ENCODE measurements around the gene DNMT3B.

DNMT3B gene

DNA sequence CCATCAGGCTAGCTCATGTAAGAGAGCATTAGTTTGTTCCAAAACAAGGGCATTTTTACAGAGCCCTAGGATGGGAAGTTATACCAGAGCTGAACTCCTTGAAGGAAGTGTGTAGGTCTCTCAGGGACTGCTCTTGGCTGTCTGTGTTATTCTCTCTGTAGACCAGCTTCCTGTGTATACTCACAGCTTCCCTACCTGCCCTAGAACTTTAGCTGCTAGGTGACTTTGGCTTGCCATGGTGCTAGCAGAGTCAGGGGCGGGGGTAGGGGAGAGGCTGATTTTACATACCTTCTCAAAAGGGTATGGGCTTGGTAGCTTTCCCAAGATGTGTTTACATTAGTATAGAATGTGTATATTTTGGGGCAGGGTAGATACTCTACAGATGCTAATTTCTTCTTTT, 75.0 kb downstream of the DNMT3B start:
- TF ChIP-seq EZH2phosphoT487 (IDR thresholded peaks at IDR 0.05; ENCODE audit: borderline replicate concordance, low read length) = no peak
- TF ChIP-seq, protein P1, sequence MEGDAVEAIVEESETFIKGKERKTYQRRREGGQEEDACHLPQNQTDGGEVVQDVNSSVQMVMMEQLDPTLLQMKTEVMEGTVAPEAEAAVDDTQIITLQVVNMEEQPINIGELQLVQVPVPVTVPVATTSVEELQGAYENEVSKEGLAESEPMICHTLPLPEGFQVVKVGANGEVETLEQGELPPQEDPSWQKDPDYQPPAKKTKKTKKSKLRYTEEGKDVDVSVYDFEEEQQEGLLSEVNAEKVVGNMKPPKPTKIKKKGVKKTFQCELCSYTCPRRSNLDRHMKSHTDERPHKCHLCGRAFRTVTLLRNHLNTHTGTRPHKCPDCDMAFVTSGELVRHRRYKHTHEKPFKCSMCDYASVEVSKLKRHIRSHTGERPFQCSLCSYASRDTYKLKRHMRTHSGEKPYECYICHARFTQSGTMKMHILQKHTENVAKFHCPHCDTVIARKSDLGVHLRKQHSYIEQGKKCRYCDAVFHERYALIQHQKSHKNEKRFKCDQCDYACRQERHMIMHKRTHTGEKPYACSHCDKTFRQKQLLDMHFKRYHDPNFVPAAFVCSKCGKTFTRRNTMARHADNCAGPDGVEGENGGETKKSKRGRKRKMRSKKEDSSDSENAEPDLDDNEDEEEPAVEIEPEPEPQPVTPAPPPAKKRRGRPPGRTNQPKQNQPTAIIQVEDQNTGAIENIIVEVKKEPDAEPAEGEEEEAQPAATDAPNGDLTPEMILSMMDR (IDR thresholded peaks at IDR 0.05; ENCODE audit: low read depth, low read length, poor library complexity, severe bottlenecking) = no peak
- Histone ChIP-seq H3K4me2 (ENCODE audit: low read length) (no peak overlapping the region), H3K27me3 (ENCODE audit: control insufficient read depth, low read length) (no peaks in the 10 kb centered on the region), H3K27ac (ENCODE audit: low read depth, low read length) (no peak overlapping the region), H3K36me3 (ENCODE audit: control insufficient read depth, low read length) (peaks cover 81% of the 10 kb centered on the region), H4K20me1 (ENCODE audit: control insufficient read depth, insufficient read depth, low read depth, low read length) (no peaks in the 10 kb centered on the region), H3K79me2 (ENCODE audit: control insufficient read depth, low read length) (peaks cover 66% of the 10 kb centered on the region), H3K4me1 (ENCODE audit: control insufficient read depth, low read length) (no peaks in the 10 kb centered on the region), H3K9me3 (ENCODE audit: control insufficient read depth, insufficient read depth, low read length) (no peaks in the 10 kb centered on the region), H3K4me3 (ENCODE audit: low read length) (no peak overlapping the region), H3F3A (ENCODE audit: control insufficient read depth, insufficient read depth) (peaks cover 3% of the 10 kb centered on the region; the same call in 1 of the 2 replicates), H3K9me2 (replicated peaks; ENCODE audit: control insufficient read depth, low read length) (no peaks in the 10 kb centered on the region)

DNA sequence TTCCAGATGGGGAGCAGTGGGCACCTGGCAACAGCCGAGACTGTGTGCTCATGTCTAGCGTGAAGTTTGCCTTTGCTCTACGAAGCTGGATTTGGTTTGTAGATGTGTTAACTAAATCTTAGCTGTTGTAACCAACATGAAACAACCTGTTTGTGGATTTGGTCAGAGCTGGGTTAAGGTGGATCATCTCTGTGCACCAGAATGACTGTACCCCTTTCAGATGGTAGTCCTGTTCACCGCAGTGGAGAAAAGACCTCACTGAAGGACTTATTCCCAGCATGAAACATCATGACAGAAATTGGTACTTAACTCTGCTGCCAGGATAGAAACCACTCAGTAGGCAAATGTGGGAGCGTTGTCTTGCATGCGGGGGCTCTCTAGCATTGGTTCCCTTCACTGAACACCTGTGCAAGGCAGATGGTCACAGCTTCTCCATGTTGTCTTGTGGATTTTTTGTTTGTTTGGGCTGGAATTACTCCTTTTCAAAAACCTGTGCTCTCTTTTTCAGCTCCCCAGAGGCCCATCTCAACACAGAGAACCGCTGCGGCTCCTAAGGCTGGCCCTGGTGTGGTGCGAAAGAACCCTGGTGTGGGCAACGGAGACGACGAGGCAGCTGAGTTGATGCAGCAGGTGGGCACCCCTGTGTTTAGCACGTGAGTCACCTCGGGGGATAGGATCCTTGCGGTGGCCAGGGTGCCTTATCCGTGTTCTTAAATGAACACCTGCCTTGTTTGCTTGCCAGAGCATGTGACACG, 77.2 kb downstream of the DNMT3B start:
- Histone ChIP-seq H3F3A (ENCODE audit: control insufficient read depth, insufficient read depth) (peaks cover 3% of the 10 kb centered on the region; the same call in 1 of the 2 replicates), H3K9me3 (ENCODE audit: control insufficient read depth, insufficient read depth, low read length) (no peaks in the 10 kb centered on the region), H3K79me2 (ENCODE audit: control insufficient read depth, low read length) (peaks cover 64% of the 10 kb centered on the region), H3K4me3 (ENCODE audit: low read length) (no peak overlapping the region), H3K27me3 (ENCODE audit: control insufficient read depth, low read length) (no peaks in the 10 kb centered on the region), H3K9me2 (replicated peaks; ENCODE audit: control insufficient read depth, low read length) (no peaks in the 10 kb centered on the region), H3K4me1 (ENCODE audit: control insufficient read depth, low read length) (no peaks in the 10 kb centered on the region), H3K36me3 (ENCODE audit: control insufficient read depth, low read length) (peaks cover 82% of the 10 kb centered on the region), H3K27ac (ENCODE audit: low read depth, low read length) (no peak overlapping the region), H3K4me2 (ENCODE audit: low read length) (no peak overlapping the region), H4K20me1 (ENCODE audit: control insufficient read depth, insufficient read depth, low read depth, low read length) (no peaks in the 10 kb centered on the region)
- TF ChIP-seq, protein P1 (IDR thresholded peaks at IDR 0.05; ENCODE audit: low read depth, low read length, poor library complexity, severe bottlenecking) = no peak
- TF ChIP-seq EZH2phosphoT487 (IDR thresholded peaks at IDR 0.05; ENCODE audit: borderline replicate concordance, low read length) = no peak

- H3K9me3 ChIP-seq (ENCODE audit: control insufficient read depth, insufficient read depth, low read length) = no peaks in the 10 kb centered on the region
- H3K79me2 ChIP-seq (ENCODE audit: control insufficient read depth, low read length) = peaks cover 66% of the 10 kb centered on the region
- peaks cover 3% of the 10 kb centered on the region; the same call in 1 of the 2 replicates for H3F3A ChIP-seq (ENCODE audit: control insufficient read depth, insufficient read depth)
- H3K27ac ChIP-seq (ENCODE audit: low read depth, low read length) = no peak overlapping the region
- no peak overlapping the region for H3K4me3 ChIP-seq (ENCODE audit: low read length)
- no peak overlapping the region for H3K4me2 ChIP-seq (ENCODE audit: low read length)
- peaks cover 83% of the 10 kb centered on the region for H3K36me3 ChIP-seq (ENCODE audit: control insufficient read depth, low read length)
- H3K4me1 ChIP-seq (ENCODE audit: control insufficient read depth, low read length) = no peaks in the 10 kb centered on the region
- TF ChIP-seq, protein P1 (IDR thresholded peaks at IDR 0.05; ENCODE audit: low read depth, low read length, poor library complexity, severe bottlenecking) = no peak
- TF ChIP-seq EZH2phosphoT487 (IDR thresholded peaks at IDR 0.05; ENCODE audit: borderline replicate concordance, low read length) = no peak
- no peaks in the 10 kb centered on the region for H3K27me3 ChIP-seq (ENCODE audit: control insufficient read depth, low read length)
- no peaks in the 10 kb centered on the region for H3K9me2 ChIP-seq (replicated peaks; ENCODE audit: control insufficient read depth, low read length)
- H4K20me1 ChIP-seq (ENCODE audit: control insufficient read depth, insufficient read depth, low read depth, low read length) = no peaks in the 10 kb centered on the region
These were observed 77.7 kb downstream of the DNMT3B start for GRCh38 chr20:32839982-32840285.
